ENCODE measurements around the gene RPL5. TPM values are rescaled to one million over a fixed set of nuclear protein-coding genes. Genes with fewer than 3 reads are reported as not detected.

The RPL5 gene
- total and polyA plus RNA-seq, 2 of the 4 experiments (the other 2 are of a cell fraction), result 1,406 to 1,679 TPM

DNA sequence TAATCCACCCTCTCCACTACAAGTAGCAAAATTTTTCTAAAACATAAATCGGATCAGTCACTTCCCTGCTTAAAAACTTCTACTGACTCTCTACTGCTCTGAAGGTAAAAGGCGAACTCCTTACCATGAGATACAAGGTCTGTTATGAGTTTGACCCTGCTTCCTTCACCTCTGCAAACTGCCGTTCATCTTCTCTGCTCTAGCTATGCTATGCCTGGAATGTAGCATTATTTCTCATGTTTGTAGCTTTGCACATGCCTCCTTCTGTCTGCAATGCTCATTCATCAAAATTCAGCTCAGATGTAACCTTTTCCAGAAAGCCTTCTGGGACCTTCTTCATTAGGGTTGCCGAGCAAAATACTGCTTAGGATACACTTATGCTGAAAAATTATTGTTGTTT, 30.8 kb downstream of the RPL5 start:
- Histone ChIP-seq H3K9ac (ENCODE audit: low read depth, low read length) (no peak overlapping the region), H3K9me1 (ENCODE audit: insufficient read depth, low read length) (no peaks in the 10 kb centered on the region), H3K14ac (replicated peaks; ENCODE audit: low read depth, low read length) (no peak overlapping the region), H3K4me2 (ENCODE audit: low read depth, low read length) (no peak overlapping the region), H3K56ac (ENCODE audit: extremely low read depth, insufficient read depth, low read length) (no peak overlapping the region), H3K27me3 (ENCODE audit: control insufficient read depth, insufficient read depth, low read length) (no peaks in the 10 kb centered on the region), H3K9me3 (ENCODE audit: control insufficient read depth, insufficient read depth, low read length) (no peaks in the 10 kb centered on the region), H4K91ac (ENCODE audit: insufficient read depth, low read depth, low read length) (no peak overlapping the region), H4K20me1 (ENCODE audit: insufficient read depth, low read length) (no peaks in the 10 kb centered on the region), H2BK15ac (ENCODE audit: low read depth, low read length) (no peak overlapping the region; the same call in 2 of the 3 replicates), H3K4me3 (ENCODE audit: insufficient read depth, low read depth, low read length) (no peak overlapping the region), H2AK9ac (replicated peaks; ENCODE audit: low read depth, low read length, poor library complexity) (no peak overlapping the region), H4K8ac (ENCODE audit: low read depth in 2 of 2, low read length in 2 of 2) (no peak overlapping the region), H3K36me3 (ENCODE audit: control insufficient read depth, insufficient read depth, low read length) (no peaks in the 10 kb centered on the region), H2AFZ (replicated peaks; ENCODE audit: low read length, poor library complexity) (no peak overlapping the region), H2BK120ac (ENCODE audit: low read depth, low read length) (no peak overlapping the region), H3K27ac (ENCODE audit: insufficient read depth, low read length) (no peak overlapping the region), H3K18ac (ENCODE audit: low read depth, low read length) (no peak overlapping the region), H3K4ac (ENCODE audit: low read depth, low read length) (no peak overlapping the region), H3K23ac (ENCODE audit: low read depth, low read length) (no peak overlapping the region), H3K4me1 (ENCODE audit: control insufficient read depth, insufficient read depth, low read length) (no peaks in the 10 kb centered on the region), H3K79me1 (ENCODE audit: low read depth in 1 of 2, low read length in 2 of 2) (no peaks in the 10 kb centered on the region), H2BK20ac (ENCODE audit: low read depth, low read length) (no peak overlapping the region), H2AK5ac (ENCODE audit: low read depth, low read length) (no peak overlapping the region), H4K5ac (ENCODE audit: low read depth, low read length) (no peak overlapping the region), H2BK5ac (ENCODE audit: low read depth, low read length, poor library complexity, severe bottlenecking) (no peak overlapping the region)
- BruUV-seq (replicated peaks), result no TSS peak
- CTCF ChIA-PET, result interaction anchor here (1.3 to 1.7 kb wide), 2 partner anchors 97 to 132 kb away, joined by 4 read pairs; no protein-coding TSS in a partner anchor
- ATAC-seq (ENCODE audit: low read depth) (peak; percentile 55), DNase-seq (no peak)
- in situ Hi-C loops (cut with MboI; ENCODE audit: low sequenced_read_pairs) (no loop called here), dilution Hi-C loops (cut with HindIII; ENCODE audit: low sequenced_read_pairs, unreplicated experiment) (no loop called here), intact Hi-C loops (cut with micrococcal nuclease) (no loop called here)
- POLR2A ChIA-PET (ENCODE audit: unreplicated experiment), result no interaction called here
- TF ChIP-seq, protein P1, sequence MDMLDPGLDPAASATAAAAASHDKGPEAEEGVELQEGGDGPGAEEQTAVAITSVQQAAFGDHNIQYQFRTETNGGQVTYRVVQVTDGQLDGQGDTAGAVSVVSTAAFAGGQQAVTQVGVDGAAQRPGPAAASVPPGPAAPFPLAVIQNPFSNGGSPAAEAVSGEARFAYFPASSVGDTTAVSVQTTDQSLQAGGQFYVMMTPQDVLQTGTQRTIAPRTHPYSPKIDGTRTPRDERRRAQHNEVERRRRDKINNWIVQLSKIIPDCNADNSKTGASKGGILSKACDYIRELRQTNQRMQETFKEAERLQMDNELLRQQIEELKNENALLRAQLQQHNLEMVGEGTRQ (IDR thresholded peaks at IDR 0.05; ENCODE audit: low read depth, low read length), result no peak
- TF ChIP-seq CHD1 (IDR thresholded peaks at IDR 0.05; ENCODE audit: low read depth, low read length) (no peak), CEBPB (IDR thresholded peaks at IDR 0.05; ENCODE audit: low read depth, low read length) (no peak), FOS (IDR thresholded peaks at IDR 0.05; ENCODE audit: low read depth, low read length) (no peak), POLR2A (IDR thresholded peaks at IDR 0.05; ENCODE audit: low read depth, low read length) (no peak), BHLHE40 (IDR thresholded peaks at IDR 0.05; ENCODE audit: low read depth, low read length) (no peak), MXI1 (IDR thresholded peaks at IDR 0.05; ENCODE audit: borderline replicate concordance, low read depth, low read length) (no peak), MAFK (IDR thresholded peaks at IDR 0.05; ENCODE audit: low read depth, low read length) (no peak), MAZ (IDR thresholded peaks at IDR 0.05; ENCODE audit: borderline replicate concordance, low read depth, low read length) (no peak), RFX5 (IDR thresholded peaks at IDR 0.05; ENCODE audit: low read depth, low read length) (no peak), SMC3 (IDR thresholded peaks at IDR 0.05; ENCODE audit: low read depth, low read length) (no peak)
- TF ChIP-seq, protein P2, sequence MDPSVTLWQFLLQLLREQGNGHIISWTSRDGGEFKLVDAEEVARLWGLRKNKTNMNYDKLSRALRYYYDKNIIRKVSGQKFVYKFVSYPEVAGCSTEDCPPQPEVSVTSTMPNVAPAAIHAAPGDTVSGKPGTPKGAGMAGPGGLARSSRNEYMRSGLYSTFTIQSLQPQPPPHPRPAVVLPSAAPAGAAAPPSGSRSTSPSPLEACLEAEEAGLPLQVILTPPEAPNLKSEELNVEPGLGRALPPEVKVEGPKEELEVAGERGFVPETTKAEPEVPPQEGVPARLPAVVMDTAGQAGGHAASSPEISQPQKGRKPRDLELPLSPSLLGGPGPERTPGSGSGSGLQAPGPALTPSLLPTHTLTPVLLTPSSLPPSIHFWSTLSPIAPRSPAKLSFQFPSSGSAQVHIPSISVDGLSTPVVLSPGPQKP (IDR thresholded peaks at IDR 0.05; ENCODE audit: borderline replicate concordance, low read depth, low read length), result no peak
- WGBS, 2 experiments (ENCODE audit: extremely low coverage in 2 of 2, insufficient read length in 1 of 2), result 80% methylated on average over 1 of the region's 4 CpGs; no CpG with 5 or more reads in 1 of the 2 experiments

All from IMR-90 (cell line).